Fibroblast of skin of back (primary cell): ENCODE data around the gene LSAMP.
A peak's percentile ranks its signal among the peaks of the same experiment; 100 is the strongest.
"Not testable (repeated sequence)": the region's sequence is repeated elsewhere in the genome, so short reads cannot be mapped to it uniquely, and the experiment has no call there.

ENCODE experiments used
- DNase-seq: peaks from one replicate; pipeline ENCODE4 v3.0.0-alpha.2; 2013

Gene LSAMP

DNA sequence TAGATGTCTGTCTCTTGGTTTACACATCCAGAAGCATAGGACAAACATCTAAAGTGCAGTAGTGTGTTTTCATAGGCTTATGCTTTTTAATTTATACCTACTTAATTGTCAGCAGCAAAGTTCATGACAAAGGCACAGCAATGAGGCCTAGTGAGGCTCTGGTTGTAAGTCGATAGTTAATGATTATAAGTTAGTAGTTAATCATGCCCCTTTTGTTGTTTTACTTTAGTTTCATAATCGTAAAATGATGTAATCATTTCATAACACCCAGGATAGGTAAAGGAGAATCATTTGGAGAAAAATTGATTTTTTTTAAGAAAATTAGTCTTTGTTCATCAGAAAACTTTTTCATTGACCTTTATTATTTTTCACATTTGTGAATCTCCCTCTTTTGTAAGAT, 351.9 kb downstream of the LSAMP start:
- no peak for DNase-seq

- no peak for DNase-seq
Observed at GRCh38 chr3:116087426-116087825, 357.9 kb downstream of the LSAMP start.

DNA sequence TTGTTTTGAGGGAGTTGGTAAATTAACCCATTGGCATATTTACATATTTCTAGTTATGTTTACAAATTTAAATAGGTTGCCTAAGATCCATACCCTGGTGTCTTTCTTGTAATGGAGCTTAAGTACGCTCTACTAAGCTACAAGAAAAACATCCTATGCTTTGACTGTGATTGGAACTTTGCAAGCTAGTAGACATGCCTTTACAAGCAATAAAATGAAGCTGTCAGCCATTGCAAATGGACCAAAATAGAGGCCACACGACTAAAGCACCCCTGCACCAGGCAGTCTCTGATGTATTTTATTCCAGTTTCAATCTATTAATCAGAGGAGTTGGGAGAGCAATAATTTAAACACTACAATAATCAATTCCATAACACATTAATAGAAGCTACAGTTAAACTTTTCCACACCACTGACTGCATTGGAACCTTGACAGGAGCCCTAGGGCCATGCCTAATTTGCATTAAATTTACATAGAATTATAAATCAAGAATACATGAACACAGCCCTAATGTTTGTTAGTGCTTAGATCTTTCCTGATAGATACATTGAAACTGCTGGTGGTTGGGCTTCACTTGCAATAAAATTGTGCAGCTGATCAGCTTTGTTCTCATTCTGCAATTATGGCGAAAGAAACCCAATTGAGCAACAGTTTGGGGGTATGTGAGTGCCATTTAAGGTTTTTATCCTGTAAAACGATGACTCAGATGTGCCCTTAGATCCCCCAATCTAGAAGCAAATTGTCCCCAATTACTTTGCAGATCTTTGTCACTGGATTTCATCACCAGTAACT, 360.1 kb downstream of the LSAMP start:
- DNase-seq = no peak

DNA sequence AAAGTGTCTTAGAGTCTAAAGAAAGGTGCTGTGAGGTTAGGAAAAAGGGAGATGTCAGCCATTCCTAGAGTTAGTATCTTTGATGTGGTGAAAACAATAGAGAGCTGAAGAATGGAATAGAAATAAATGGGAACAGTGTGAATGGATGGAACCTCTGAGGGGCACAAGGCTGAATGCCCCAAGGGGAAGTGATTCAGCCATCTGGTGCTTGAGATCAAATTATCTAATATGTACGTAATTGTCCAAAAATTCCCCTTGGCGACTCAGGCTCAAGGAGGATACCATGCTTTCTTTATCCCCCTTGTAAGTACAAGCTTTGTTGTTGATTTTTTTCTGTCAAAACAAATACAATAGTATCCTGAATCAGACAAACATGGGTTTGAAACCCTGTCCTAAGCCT, 361.6 kb downstream of the LSAMP start:
- DNase-seq = peak; percentile 41

DNA sequence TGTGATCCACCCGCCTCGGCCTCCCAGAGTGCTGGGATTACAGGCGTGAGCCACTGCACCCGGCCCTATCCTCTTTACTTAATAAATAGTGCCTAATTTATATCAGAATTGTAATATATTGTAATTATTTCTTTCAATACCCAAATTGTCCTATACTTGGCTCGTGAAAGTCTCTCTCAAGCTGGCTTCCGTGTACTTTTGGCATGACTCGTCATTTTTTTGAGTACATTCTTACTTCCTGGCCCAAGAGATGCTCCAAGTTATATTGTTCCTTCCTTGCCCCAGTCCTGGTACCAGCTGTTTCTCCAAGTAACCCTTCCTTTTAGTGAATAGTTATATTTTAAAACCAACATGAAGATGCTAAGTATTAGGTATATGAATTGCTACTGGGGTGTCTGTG, 366.7 kb downstream of the LSAMP start:
- DNase-seq = no peak

- no peak for DNase-seq
Observed at GRCh38 chr3:116077557-116077956, 367.7 kb downstream of the LSAMP start.

- DNase-seq = no peak
Observed at GRCh38 chr3:116077059-116077458, 368.2 kb downstream of the LSAMP start.

DNA sequence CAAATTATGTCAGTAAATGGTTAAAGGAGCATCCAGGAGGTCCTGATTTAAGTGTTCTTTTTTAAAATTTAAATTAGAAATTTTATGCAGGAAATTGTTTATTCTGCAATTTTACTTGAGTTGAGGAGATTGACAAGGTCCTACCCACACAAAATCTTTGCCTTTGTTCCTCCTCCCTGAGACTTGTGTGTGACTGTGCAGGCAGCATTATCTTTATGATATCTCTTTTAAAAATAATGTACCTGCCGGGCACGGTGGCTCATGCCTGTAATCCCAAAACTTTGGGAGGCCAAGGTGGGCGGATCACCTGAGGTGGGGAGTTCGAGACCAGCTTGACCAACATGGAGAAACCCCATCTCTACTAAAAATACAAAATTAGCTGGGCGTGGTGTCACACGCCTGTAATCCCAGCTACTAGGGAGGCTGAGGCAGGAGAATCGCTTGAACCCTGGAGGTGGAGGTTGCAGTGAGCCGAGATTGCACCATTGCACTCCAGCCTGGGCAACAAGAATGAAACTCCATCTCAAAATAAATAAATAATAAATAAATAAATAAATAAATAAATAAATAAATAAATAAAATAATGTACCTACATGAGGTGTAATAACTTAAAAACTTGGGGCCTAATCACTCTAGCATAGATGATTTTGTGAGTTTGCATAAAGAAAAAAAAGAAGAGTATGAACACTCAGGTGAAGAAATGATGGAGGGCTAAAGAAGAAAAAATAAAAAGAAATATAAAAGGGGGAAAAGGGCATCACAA, 374.6 kb downstream of the LSAMP start:
- DNase-seq = not testable (repeated sequence)

DNA sequence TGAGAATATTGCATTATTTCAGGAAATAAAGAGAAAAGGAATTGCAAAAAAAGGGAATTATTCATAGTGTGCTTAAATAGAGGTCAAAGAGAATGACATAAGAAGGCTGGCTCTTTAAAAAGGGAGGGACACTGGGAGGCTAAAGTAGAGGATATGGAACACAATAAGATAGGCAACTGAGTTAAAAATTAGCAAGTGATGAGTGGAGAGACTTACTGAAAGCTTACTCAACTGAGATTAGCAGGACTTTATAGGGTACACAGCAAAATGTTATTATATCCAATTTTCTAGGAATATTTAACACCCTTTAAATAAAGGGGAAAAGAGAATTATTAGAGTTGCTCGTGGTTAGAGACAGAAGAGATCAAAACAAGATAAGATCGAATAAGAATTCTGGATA, 375.2 kb downstream of the LSAMP start:
- DNase-seq = no peak

GRCh38 chr3:116069024-116069423, 376.3 kb downstream of the LSAMP start:
- DNase-seq = no peak

GRCh38 chr3:116067326-116067725, 378.0 kb downstream of the LSAMP start:
- DNase-seq = no peak

- DNase-seq = no peak
Observed at GRCh38 chr3:116065501-116065900, 379.8 kb downstream of the LSAMP start.

DNA sequence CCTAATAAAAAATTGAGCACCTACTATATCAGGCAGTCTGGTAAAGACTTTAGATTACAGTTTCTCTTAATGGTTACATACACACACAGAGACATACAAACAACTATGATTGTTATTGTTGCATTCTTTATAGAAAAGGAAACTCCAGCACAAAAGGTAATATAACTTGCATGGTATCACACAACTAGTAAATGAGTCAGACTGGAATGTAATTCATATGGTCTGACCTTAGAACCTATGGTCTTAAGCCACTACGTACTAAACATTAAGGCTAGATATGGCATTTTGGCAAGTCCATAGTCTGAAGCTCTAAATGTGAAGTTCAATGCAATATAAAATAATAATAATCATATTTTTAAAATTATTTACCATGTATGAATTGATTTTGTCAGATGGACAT, 380.6 kb downstream of the LSAMP start:
- DNase-seq = no peak

DNA sequence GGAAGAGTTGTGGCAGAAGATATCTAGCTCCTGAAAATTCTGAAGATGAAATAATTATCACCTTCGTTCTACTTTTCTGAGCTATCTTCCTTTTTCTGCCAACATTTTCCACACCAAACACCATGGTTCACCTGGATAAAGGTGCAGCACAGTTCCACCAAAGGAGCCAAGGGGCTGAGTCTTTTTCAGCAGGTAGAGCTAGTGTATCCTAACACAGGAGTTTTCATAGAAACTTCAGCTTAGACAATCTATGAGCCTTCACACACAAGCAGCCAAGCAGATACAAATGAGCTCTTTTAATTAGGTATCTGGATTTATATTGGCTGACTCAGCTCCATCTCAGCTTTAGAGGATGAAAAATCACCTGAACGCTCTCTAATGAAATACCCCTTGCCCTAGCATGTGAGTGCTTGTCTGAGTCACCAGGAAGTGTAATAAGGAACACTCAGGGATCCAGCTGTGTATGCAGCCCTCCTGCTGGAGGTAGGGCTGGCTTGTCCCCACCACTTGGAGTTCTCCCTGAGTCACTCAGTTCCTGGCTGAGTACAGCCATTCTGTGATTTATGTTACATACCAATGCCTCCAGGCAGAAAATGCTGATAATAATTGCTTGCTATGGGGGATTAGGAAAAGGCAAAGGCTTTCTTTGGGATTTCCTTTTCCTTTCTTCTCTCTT, 385.7 kb downstream of the LSAMP start:
- peak; percentile 92 for DNase-seq

GRCh38 chr3:116058844-116059243, 386.4 kb downstream of the LSAMP start:
- no peak for DNase-seq

GRCh38 chr3:116057400-116058006, 387.8 kb downstream of the LSAMP start:
- DNase-seq = peak; percentile 6

- DNase-seq = no peak
Observed at GRCh38 chr3:116056280-116056679, 389.0 kb downstream of the LSAMP start.

DNA sequence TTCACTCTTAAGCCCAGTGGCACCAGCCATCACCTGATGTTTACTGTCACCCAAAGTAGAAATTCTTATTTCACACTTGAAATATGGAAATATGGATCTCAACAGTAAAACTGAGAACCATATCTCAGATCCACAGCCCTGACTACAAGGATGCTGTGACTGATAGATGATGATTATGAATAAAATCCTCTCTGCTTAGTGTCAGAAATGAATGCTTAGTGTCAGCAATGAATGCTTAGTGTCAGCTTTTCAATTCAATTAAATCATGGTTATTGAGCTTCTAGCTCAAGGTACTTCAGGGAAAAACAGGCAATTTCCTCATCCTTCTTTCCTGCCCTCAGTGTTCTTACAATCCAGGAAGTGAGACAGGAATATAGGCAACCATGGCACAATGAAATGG, 392.3 kb downstream of the LSAMP start:
- no peak for DNase-seq

GRCh38 chr3:116052602-116053001, 392.7 kb downstream of the LSAMP start:
- DNase-seq = no peak

DNA sequence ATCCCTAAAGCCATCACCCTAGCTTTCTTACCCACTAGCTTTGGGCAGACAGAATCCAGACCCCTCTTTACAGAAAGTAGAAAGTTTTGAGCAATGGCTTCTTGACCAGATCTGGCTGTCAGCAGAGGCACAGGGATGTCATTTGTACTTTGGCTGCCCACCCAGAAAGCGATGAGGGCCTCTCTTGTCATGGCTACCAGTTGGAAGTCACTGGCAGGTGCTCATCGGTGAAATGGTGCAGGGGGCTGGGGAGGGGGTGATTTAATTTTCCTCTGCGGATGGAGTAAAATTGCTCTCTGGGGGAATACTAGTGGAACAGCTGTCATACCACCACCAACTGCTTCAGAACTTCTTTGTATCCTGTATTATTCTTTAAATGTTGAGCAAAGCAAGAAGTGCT, 393.7 kb downstream of the LSAMP start:
- no peak for DNase-seq

DNA sequence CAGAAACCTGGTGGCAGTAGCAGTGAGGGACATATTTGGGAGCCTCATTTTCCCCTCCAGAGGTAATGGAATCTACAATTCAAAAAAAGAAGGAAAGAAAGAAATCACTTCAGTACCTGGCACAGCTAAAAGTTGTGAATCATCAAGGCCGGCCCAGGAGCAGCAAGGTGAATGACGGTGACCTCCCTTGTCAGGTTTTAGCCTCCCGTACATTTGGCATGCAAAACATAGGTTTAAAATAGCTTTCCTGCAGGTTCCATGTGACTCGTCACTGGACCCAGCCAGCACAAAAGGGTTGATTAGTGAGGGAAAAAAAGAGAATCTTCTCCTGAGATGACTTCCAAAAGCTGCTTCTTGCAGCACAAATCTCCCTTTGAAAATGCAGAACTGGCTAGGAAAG, 394.2 kb downstream of the LSAMP start:
- no peak for DNase-seq

GRCh38 chr3:116050311-116050915, 394.9 kb downstream of the LSAMP start:
- no peak for DNase-seq

- no peak for DNase-seq
Observed at GRCh38 chr3:116048991-116049390, 396.3 kb downstream of the LSAMP start.
